Adipocyte (in vitro differentiated cells): ENCODE results near the gene OR11G2.
"Not testable (repeated sequence)": the region's sequence is repeated elsewhere in the genome, so short reads cannot be mapped to it uniquely, and the experiment has no call there.

Source experiments
- DNase-seq: peaks from one replicate; pipeline ENCODE4 v3.0.0-alpha.2; 2015; ENCODE audit warnings: low read depth
- H3K27me3 ChIP-seq: replicated peaks from 2 replicates; pipeline ENCODE4 v1.7.0; 2013; ENCODE audit warnings: mild to moderate bottlenecking, low read length, moderate library complexity; ENCODE audit not compliant: control insufficient read depth, insufficient read depth
- H3K36me3 ChIP-seq: 2 replicates; pipeline ENCODE4 v1.7.0; 2013; ENCODE audit warnings: low read length, mild to moderate bottlenecking, moderate library complexity; ENCODE audit not compliant: control insufficient read depth, insufficient read depth, severe bottlenecking
- H3K4me1 ChIP-seq: 2 replicates; pipeline ENCODE4 v1.7.0; 2013; ENCODE audit warnings: mild to moderate bottlenecking, low read length, moderate library complexity; ENCODE audit not compliant: control insufficient read depth, insufficient read depth
- H3K4me3 ChIP-seq: 2 replicates; pipeline ENCODE4 v1.7.0; 2013; ENCODE audit warnings: mild to moderate bottlenecking, low read length, moderate library complexity
- H3K9ac ChIP-seq: 2 replicates; pipeline ENCODE4 v1.7.0; 2013; ENCODE audit warnings: mild to moderate bottlenecking, low read length, moderate library complexity
- H3K9me3 ChIP-seq: 2 replicates; pipeline ENCODE4 v1.7.0; 2013; ENCODE audit warnings: mild to moderate bottlenecking, low read length, moderate library complexity; ENCODE audit not compliant: control insufficient read depth

OR11G2 gene

GRCh38 chr14:20190596-20190995, at the start of gene OR11G2:
Gene OR11G2 (plus strand): TSS chr14:20190896. CDS start chr14:20197438, 6,542 bp downstream.
- H3K9me3 ChIP-seq = peaks cover 4% of the 10 kb centered on the region
- no peak for DNase-seq

GRCh38 chr14:20143911-20144310, 46.8 kb upstream of the OR11G2 start:
- no peaks in the 10 kb centered on the region for H3K4me1 ChIP-seq
- H3K9ac ChIP-seq = no peak overlapping the region
- no peaks in the 10 kb centered on the region for H3K36me3 ChIP-seq
- no peak for DNase-seq
- no peaks in the 10 kb centered on the region for H3K27me3 ChIP-seq
- H3K4me3 ChIP-seq = no peak overlapping the region
- no peaks in the 10 kb centered on the region for H3K9me3 ChIP-seq

More at GRCh38 chr14:20190596-20190995, at the start of gene OR11G2:
- Histone ChIP-seq H3K4me3 (no peak within 1 kb of the TSS), H3K27me3 (no peaks in the 10 kb centered on the region), H3K9ac (no peak within 1 kb of the TSS), H3K36me3 (no peaks in the 10 kb centered on the region), H3K4me1 (no peaks in the 10 kb centered on the region)

GRCh38 chr14:20144820-20145219, 45.9 kb upstream of the OR11G2 start:
- no peaks in the 10 kb centered on the region for H3K9me3 ChIP-seq
- no peaks in the 10 kb centered on the region for H3K4me1 ChIP-seq
- H3K4me3 ChIP-seq = no peak overlapping the region
- H3K36me3 ChIP-seq = no peaks in the 10 kb centered on the region
- no peak for DNase-seq
- H3K27me3 ChIP-seq = no peaks in the 10 kb centered on the region
- H3K9ac ChIP-seq = no peak overlapping the region

- H3K9me3 ChIP-seq = peaks cover 17% of the 10 kb centered on the region
- H3K4me3 ChIP-seq = no peak overlapping the region
- H3K27me3 ChIP-seq = no peaks in the 10 kb centered on the region
- H3K36me3 ChIP-seq = no peaks in the 10 kb centered on the region
- DNase-seq = no peak
- no peaks in the 10 kb centered on the region for H3K4me1 ChIP-seq
- no peak overlapping the region for H3K9ac ChIP-seq
Observed at GRCh38 chr14:20164462-20164861, 26.2 kb upstream of the OR11G2 start.

GRCh38 chr14:20167091-20167490, 23.6 kb upstream of the OR11G2 start:
- H3K4me3 ChIP-seq = no peak overlapping the region
- H3K4me1 ChIP-seq = no peaks in the 10 kb centered on the region
- peaks cover 17% of the 10 kb centered on the region for H3K9me3 ChIP-seq
- no peaks in the 10 kb centered on the region for H3K36me3 ChIP-seq
- no peaks in the 10 kb centered on the region for H3K27me3 ChIP-seq
- H3K9ac ChIP-seq = no peak overlapping the region
- DNase-seq = no peak

- not testable (repeated sequence) for H3K27me3 ChIP-seq, H3K4me1 ChIP-seq, H3K9ac ChIP-seq, H3K9me3 ChIP-seq, H3K36me3 ChIP-seq, H3K4me3 ChIP-seq
- DNase-seq = peak; percentile 10
Observed at GRCh38 chr14:20169852-20170251, 20.8 kb upstream of the OR11G2 start.

- H3K9me3 ChIP-seq, H3K4me1 ChIP-seq, H3K27me3 ChIP-seq, H3K4me3 ChIP-seq, H3K9ac ChIP-seq, DNase-seq, H3K36me3 ChIP-seq: not testable (repeated sequence)
Observed at GRCh38 chr14:20174205-20174604, 16.5 kb upstream of the OR11G2 start.

GRCh38 chr14:20176330-20176729, 14.4 kb upstream of the OR11G2 start:
- DNase-seq = no peak
- no peaks in the 10 kb centered on the region for H3K4me1 ChIP-seq
- H3K9ac ChIP-seq = no peak overlapping the region
- no peaks in the 10 kb centered on the region for H3K36me3 ChIP-seq
- H3K27me3 ChIP-seq = no peaks in the 10 kb centered on the region
- no peak overlapping the region for H3K4me3 ChIP-seq
- H3K9me3 ChIP-seq = no peaks in the 10 kb centered on the region

GRCh38 chr14:20177433-20177974, 13.2 kb upstream of the OR11G2 start:
- no peak overlapping the region for H3K4me3 ChIP-seq
- H3K9me3 ChIP-seq = no peaks in the 10 kb centered on the region
- no peaks in the 10 kb centered on the region for H3K27me3 ChIP-seq
- DNase-seq = no peak
- H3K9ac ChIP-seq = no peak overlapping the region
- no peaks in the 10 kb centered on the region for H3K36me3 ChIP-seq
- H3K4me1 ChIP-seq = no peaks in the 10 kb centered on the region

- Histone ChIP-seq H3K4me3 (no peak overlapping the region), H3K27me3 (no peaks in the 10 kb centered on the region), H3K36me3 (no peaks in the 10 kb centered on the region), H3K9me3 (no peaks in the 10 kb centered on the region), H3K9ac (no peak overlapping the region), H3K4me1 (no peaks in the 10 kb centered on the region)
- no peak for DNase-seq
Observed at GRCh38 chr14:20179218-20179617, 11.5 kb upstream of the OR11G2 start.

GRCh38 chr14:20179880-20180279, 10.8 kb upstream of the OR11G2 start:
- Histone ChIP-seq H3K9me3 (no peaks in the 10 kb centered on the region), H3K4me3 (no peak overlapping the region), H3K27me3 (no peaks in the 10 kb centered on the region), H3K36me3 (no peaks in the 10 kb centered on the region), H3K9ac (no peak overlapping the region), H3K4me1 (no peaks in the 10 kb centered on the region)
- DNase-seq = no peak

GRCh38 chr14:20180486-20180885, 10.2 kb upstream of the OR11G2 start:
- Histone ChIP-seq H3K9ac (no peak overlapping the region), H3K27me3 (no peaks in the 10 kb centered on the region), H3K4me1 (no peaks in the 10 kb centered on the region), H3K9me3 (no peaks in the 10 kb centered on the region), H3K36me3 (no peaks in the 10 kb centered on the region), H3K4me3 (no peak overlapping the region)
- DNase-seq = no peak
